ENCODE measurements around the gene SST.
"Not testable (repeated sequence)": the region's sequence is repeated elsewhere in the genome, so short reads cannot be mapped to it uniquely, and the experiment has no call there.

The SST gene

GRCh38 chr3:187665764-187666402 is 4.3 kb downstream of the SST start:
- Mint-ChIP-seq H3K36me3 (ENCODE audit: low read depth) (no peaks in the 10 kb centered on the region), H3K9me3 (no peaks in the 10 kb centered on the region), H3K27ac (no peak overlapping the region), H3K27me3 (peaks cover 69% of the 10 kb centered on the region), H3K4me1 (ENCODE audit: low read depth) (peaks cover 20% of the 10 kb centered on the region), H3K4me3 (no peak overlapping the region)
- DNase-seq = no peak

GRCh38 chr3:187665010-187665409 is 5.2 kb downstream of the SST start:
- Mint-ChIP-seq H3K9me3 (no peaks in the 10 kb centered on the region), H3K4me1 (ENCODE audit: low read depth) (peaks cover 20% of the 10 kb centered on the region), H3K36me3 (ENCODE audit: low read depth) (no peaks in the 10 kb centered on the region), H3K27me3 (peaks cover 65% of the 10 kb centered on the region), H3K4me3 (no peak overlapping the region), H3K27ac (peak overlapping the region; percentile 53)
- DNase-seq = no peak

- no peak overlapping the region for H3K4me3 Mint-ChIP-seq
- peaks cover 20% of the 10 kb centered on the region for H3K4me1 Mint-ChIP-seq (ENCODE audit: low read depth)
- no peaks in the 10 kb centered on the region for H3K36me3 Mint-ChIP-seq (ENCODE audit: low read depth)
- no peak overlapping the region for H3K27ac Mint-ChIP-seq
- no peaks in the 10 kb centered on the region for H3K9me3 Mint-ChIP-seq
- no peak for DNase-seq
- peaks cover 50% of the 10 kb centered on the region for H3K27me3 Mint-ChIP-seq
These were observed 7.3 kb downstream of the SST start for GRCh38 chr3:187662848-187663409.

GRCh38 chr3:187661267-187661666 is 8.9 kb downstream of the SST start:
- Mint-ChIP-seq H3K4me1 (ENCODE audit: low read depth) (peaks cover 19% of the 10 kb centered on the region), H3K9me3 (no peaks in the 10 kb centered on the region), H3K27ac (no peak overlapping the region), H3K36me3 (ENCODE audit: low read depth) (no peaks in the 10 kb centered on the region), H3K4me3 (no peak overlapping the region), H3K27me3 (peaks cover 44% of the 10 kb centered on the region)
- no peak for DNase-seq

GRCh38 chr3:187651282-187651681 is 18.9 kb downstream of the SST start:
- H3K4me1 Mint-ChIP-seq (ENCODE audit: low read depth) = peaks cover 5% of the 10 kb centered on the region
- peaks cover 75% of the 10 kb centered on the region for H3K27me3 Mint-ChIP-seq
- no peaks in the 10 kb centered on the region for H3K36me3 Mint-ChIP-seq (ENCODE audit: low read depth)
- H3K27ac Mint-ChIP-seq = no peak overlapping the region
- H3K4me3 Mint-ChIP-seq = no peak overlapping the region
- DNase-seq = no peak
- no peaks in the 10 kb centered on the region for H3K9me3 Mint-ChIP-seq

GRCh38 chr3:187648177-187648576 is 22.0 kb downstream of the SST start:
- no peak for DNase-seq
- H3K4me1 Mint-ChIP-seq (ENCODE audit: low read depth) = peaks cover 5% of the 10 kb centered on the region
- peaks cover 65% of the 10 kb centered on the region for H3K27me3 Mint-ChIP-seq
- no peaks in the 10 kb centered on the region for H3K9me3 Mint-ChIP-seq
- H3K27ac Mint-ChIP-seq = no peak overlapping the region
- no peak overlapping the region for H3K4me3 Mint-ChIP-seq
- H3K36me3 Mint-ChIP-seq (ENCODE audit: low read depth) = no peaks in the 10 kb centered on the region

GRCh38 chr3:187646906-187647660 is 23.1 kb downstream of the SST start:
- no peak overlapping the region for H3K4me3 Mint-ChIP-seq
- no peak overlapping the region for H3K27ac Mint-ChIP-seq
- peaks cover 5% of the 10 kb centered on the region for H3K4me1 Mint-ChIP-seq (ENCODE audit: low read depth)
- DNase-seq = no peak
- H3K36me3 Mint-ChIP-seq (ENCODE audit: low read depth) = no peaks in the 10 kb centered on the region
- no peaks in the 10 kb centered on the region for H3K9me3 Mint-ChIP-seq
- H3K27me3 Mint-ChIP-seq = peaks cover 56% of the 10 kb centered on the region

GRCh38 chr3:187645379-187645778 is 24.8 kb downstream of the SST start:
- not testable (repeated sequence) for DNase-seq; H3K36me3 Mint-ChIP-seq (ENCODE audit: low read depth); H3K4me3 Mint-ChIP-seq; H3K4me1 Mint-ChIP-seq (ENCODE audit: low read depth); H3K27ac Mint-ChIP-seq; H3K9me3 Mint-ChIP-seq
- H3K27me3 Mint-ChIP-seq = peaks cover 43% of the 10 kb centered on the region

GRCh38 chr3:187642861-187643260 is 27.3 kb downstream of the SST start:
- Mint-ChIP-seq H3K9me3 (no peaks in the 10 kb centered on the region), H3K36me3 (ENCODE audit: low read depth) (no peaks in the 10 kb centered on the region), H3K27me3 (peaks cover 34% of the 10 kb centered on the region), H3K27ac (no peak overlapping the region), H3K4me3 (no peak overlapping the region), H3K4me1 (ENCODE audit: low read depth) (no peaks in the 10 kb centered on the region)
- DNase-seq = no peak

- H3K9me3 Mint-ChIP-seq = no peaks in the 10 kb centered on the region
- no peak overlapping the region for H3K4me3 Mint-ChIP-seq
- no peak for DNase-seq
- no peaks in the 10 kb centered on the region for H3K4me1 Mint-ChIP-seq (ENCODE audit: low read depth)
- H3K36me3 Mint-ChIP-seq (ENCODE audit: low read depth) = no peaks in the 10 kb centered on the region
- H3K27ac Mint-ChIP-seq = no peak overlapping the region
- peaks cover 28% of the 10 kb centered on the region for H3K27me3 Mint-ChIP-seq
These were observed 28.7 kb downstream of the SST start for GRCh38 chr3:187641320-187642016.

- Mint-ChIP-seq H3K27me3 (peaks cover 26% of the 10 kb centered on the region), H3K4me1 (ENCODE audit: low read depth) (no peaks in the 10 kb centered on the region), H3K4me3 (no peak overlapping the region), H3K27ac (no peak overlapping the region), H3K36me3 (ENCODE audit: low read depth) (no peaks in the 10 kb centered on the region), H3K9me3 (no peaks in the 10 kb centered on the region)
- DNase-seq = no peak
These were observed 29.6 kb downstream of the SST start for GRCh38 chr3:187640569-187641059.

- DNase-seq = no peak
- H3K9me3 Mint-ChIP-seq = peaks cover 2% of the 10 kb centered on the region
- H3K4me3 Mint-ChIP-seq = no peak overlapping the region
- H3K27ac Mint-ChIP-seq = no peak overlapping the region
- no peaks in the 10 kb centered on the region for H3K36me3 Mint-ChIP-seq (ENCODE audit: low read depth)
- H3K4me1 Mint-ChIP-seq (ENCODE audit: low read depth) = no peaks in the 10 kb centered on the region
- H3K27me3 Mint-ChIP-seq = peaks cover 22% of the 10 kb centered on the region
These were observed 30.1 kb downstream of the SST start for GRCh38 chr3:187639927-187640568.

GRCh38 chr3:187636528-187636927 is 33.7 kb downstream of the SST start:
- Mint-ChIP-seq H3K27ac (no peak overlapping the region), H3K9me3 (peaks cover 5% of the 10 kb centered on the region), H3K27me3 (peaks cover 25% of the 10 kb centered on the region), H3K4me3 (no peak overlapping the region), H3K36me3 (ENCODE audit: low read depth) (no peaks in the 10 kb centered on the region), H3K4me1 (ENCODE audit: low read depth) (no peaks in the 10 kb centered on the region)
- no peak for DNase-seq

- no peaks in the 10 kb centered on the region for H3K36me3 Mint-ChIP-seq (ENCODE audit: low read depth)
- H3K27ac Mint-ChIP-seq = no peak overlapping the region
- peaks cover 18% of the 10 kb centered on the region for H3K27me3 Mint-ChIP-seq
- H3K4me3 Mint-ChIP-seq = no peak overlapping the region
- DNase-seq = no peak
- H3K4me1 Mint-ChIP-seq (ENCODE audit: low read depth) = no peaks in the 10 kb centered on the region
- peaks cover 5% of the 10 kb centered on the region for H3K9me3 Mint-ChIP-seq
These were observed 39.8 kb downstream of the SST start for GRCh38 chr3:187630404-187630803.
